ENCODE results near the gene FAM124A. TPM values are rescaled to one million over a fixed set of nuclear protein-coding genes. Genes with fewer than 3 reads are reported as not detected.

Gene FAM124A
- total RNA-seq, 3 donors from 2014 or later: 1.2 to 15.2 (median 2.1) TPM

DNA sequence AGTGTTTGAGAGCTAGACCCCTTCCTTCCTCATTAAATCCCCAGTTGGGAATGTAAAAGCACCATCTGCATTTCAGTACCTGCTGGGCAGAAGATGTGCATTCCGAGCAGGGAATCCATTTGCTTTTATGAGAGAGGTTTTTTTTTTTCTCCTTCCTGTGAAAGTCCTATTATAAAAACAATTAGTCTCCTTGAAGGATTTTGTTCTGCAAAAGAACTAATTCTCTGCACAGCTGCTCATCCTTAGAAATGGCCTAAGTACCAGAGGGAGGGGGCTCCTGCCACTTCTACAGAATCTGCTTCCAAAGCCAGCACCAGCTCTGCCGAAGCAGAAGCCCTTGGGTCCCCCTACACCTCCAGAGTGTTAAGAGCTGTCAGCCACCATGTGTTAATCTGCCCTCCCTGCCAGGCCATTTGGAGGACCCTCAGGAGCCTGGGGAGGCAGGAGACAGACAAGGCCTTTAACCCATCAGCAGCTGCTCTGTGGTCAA, 80.9 kb downstream of the FAM124A start:
- intact Hi-C loops (cut with DNase I, micrococcal nuclease): no loop called here
- Histone ChIP-seq H3K9me3 (no peaks in the 10 kb centered on the region), H3K4me3 (no peak overlapping the region), H3K4me1 (ENCODE audit: low read depth) (no peaks in the 10 kb centered on the region), H3K36me3 (ENCODE audit: low read depth) (no peaks in the 10 kb centered on the region)
- no peak for DNase-seq
- TF ChIP-seq, protein P1, sequence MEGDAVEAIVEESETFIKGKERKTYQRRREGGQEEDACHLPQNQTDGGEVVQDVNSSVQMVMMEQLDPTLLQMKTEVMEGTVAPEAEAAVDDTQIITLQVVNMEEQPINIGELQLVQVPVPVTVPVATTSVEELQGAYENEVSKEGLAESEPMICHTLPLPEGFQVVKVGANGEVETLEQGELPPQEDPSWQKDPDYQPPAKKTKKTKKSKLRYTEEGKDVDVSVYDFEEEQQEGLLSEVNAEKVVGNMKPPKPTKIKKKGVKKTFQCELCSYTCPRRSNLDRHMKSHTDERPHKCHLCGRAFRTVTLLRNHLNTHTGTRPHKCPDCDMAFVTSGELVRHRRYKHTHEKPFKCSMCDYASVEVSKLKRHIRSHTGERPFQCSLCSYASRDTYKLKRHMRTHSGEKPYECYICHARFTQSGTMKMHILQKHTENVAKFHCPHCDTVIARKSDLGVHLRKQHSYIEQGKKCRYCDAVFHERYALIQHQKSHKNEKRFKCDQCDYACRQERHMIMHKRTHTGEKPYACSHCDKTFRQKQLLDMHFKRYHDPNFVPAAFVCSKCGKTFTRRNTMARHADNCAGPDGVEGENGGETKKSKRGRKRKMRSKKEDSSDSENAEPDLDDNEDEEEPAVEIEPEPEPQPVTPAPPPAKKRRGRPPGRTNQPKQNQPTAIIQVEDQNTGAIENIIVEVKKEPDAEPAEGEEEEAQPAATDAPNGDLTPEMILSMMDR (IDR thresholded peaks at IDR 0.05): no peak
- no peak for ATAC-seq

- intact Hi-C loops (cut with DNase I, micrococcal nuclease): no loop called here
- Histone ChIP-seq H3K4me3 (no peak overlapping the region), H3K4me1 (ENCODE audit: low read depth) (no peaks in the 10 kb centered on the region), H3K9me3 (no peaks in the 10 kb centered on the region), H3K36me3 (ENCODE audit: low read depth) (no peaks in the 10 kb centered on the region)
- TF ChIP-seq, protein P1 (IDR thresholded peaks at IDR 0.05): no peak
- DNase-seq (no peak), ATAC-seq (no peak)
Measured at GRCh38 chr13:51303882-51304281, 81.7 kb downstream of the FAM124A start.

- TF ChIP-seq, protein P1 (IDR thresholded peaks at IDR 0.05): no peak
- intact Hi-C loops (cut with DNase I, micrococcal nuclease): no loop called here
Measured at GRCh38 chr13:51305271-51305967, 83.2 kb downstream of the FAM124A start.

GRCh38 chr13:51308781-51309180, 86.6 kb downstream of the FAM124A start:
- no peaks in the 10 kb centered on the region for H3K4me1 ChIP-seq (ENCODE audit: low read depth)
- no peaks in the 10 kb centered on the region for H3K36me3 ChIP-seq (ENCODE audit: low read depth)
- TF ChIP-seq, protein P1 (IDR thresholded peaks at IDR 0.05): no peak
- no peak overlapping the region for H3K4me3 ChIP-seq
- DNase-seq: no peak
- no peaks in the 10 kb centered on the region for H3K9me3 ChIP-seq
- intact Hi-C loops (cut with DNase I, micrococcal nuclease): no loop called here
- ATAC-seq: no peak

More at GRCh38 chr13:51305271-51305967, 83.2 kb downstream of the FAM124A start:
- no peaks in the 10 kb centered on the region for H3K36me3 ChIP-seq (ENCODE audit: low read depth)
- DNase-seq (no peak), ATAC-seq (no peak)
- no peaks in the 10 kb centered on the region for H3K4me1 ChIP-seq (ENCODE audit: low read depth)
- H3K9me3 ChIP-seq: no peaks in the 10 kb centered on the region
- H3K4me3 ChIP-seq: no peak overlapping the region

GRCh38 chr13:51311231-51311630, 89.0 kb downstream of the FAM124A start:
- ATAC-seq: no peak
- Histone ChIP-seq H3K9me3 (no peaks in the 10 kb centered on the region), H3K4me1 (ENCODE audit: low read depth) (no peaks in the 10 kb centered on the region), H3K36me3 (ENCODE audit: low read depth) (no peaks in the 10 kb centered on the region), H3K4me3 (no peak overlapping the region)
- intact Hi-C loops (cut with DNase I, micrococcal nuclease): no loop called here
- no peak for DNase-seq
- TF ChIP-seq, protein P1 (IDR thresholded peaks at IDR 0.05): no peak
